Measurements from ENCODE around the gene BIN2. TPM values are rescaled to one million over a fixed set of nuclear protein-coding genes. Genes with fewer than 3 reads are reported as not detected.

BIN2 gene
- polyA plus RNA-seq, 2 of the 4 experiments (the other 2 are of a cell fraction): 0.08 to 0.57 TPM

DNA sequence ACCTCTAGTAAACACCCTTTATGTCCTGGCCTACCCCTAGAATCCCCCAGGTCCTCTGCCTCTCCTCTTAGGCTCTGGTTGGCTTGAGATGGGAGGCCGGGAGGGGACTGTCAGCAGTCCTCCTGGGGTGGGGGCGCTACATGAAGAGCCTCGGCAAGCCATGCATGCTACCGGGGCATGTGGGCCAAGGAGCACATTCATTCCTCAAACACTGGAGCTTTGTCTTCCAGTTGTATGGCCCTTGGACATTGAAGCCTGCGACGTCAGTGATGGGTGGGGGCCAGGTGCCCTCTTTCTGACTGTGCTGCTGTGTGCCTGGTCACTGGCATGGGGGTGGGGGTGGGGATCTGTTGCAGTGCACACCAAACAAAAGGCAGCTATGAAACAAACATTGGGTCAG is 38.3 kb upstream of the BIN2 start:
- no peak overlapping the region for H3K27ac ChIP-seq
- H3K4me2 ChIP-seq: no peak overlapping the region
- POLR2A ChIA-PET: no interaction called here
- CTCF ChIA-PET: interaction anchor here (0.6 to 2.4 kb wide), 13 partner anchors 8 to 185 kb away, joined by 3 to 27 read pairs (median 4); partner anchors contain the start of genes GALNT6 and SMAGP
- no peaks in the 10 kb centered on the region for H3K4me1 ChIP-seq
- FAIRE-seq (no peak), ATAC-seq (no peak), DNase-seq (ENCODE audit: low read depth in 1 of 2, low spot score in 1 of 2) (no peak)
- H3K4me3 ChIP-seq: no peak overlapping the region
- no peaks in the 10 kb centered on the region for H3K9me3 ChIP-seq
- TF ChIP-seq RARB (CRISPR knock-in tag; IDR thresholded peaks at IDR 0.05): no peak
- TF ChIP-seq, protein P1, sequence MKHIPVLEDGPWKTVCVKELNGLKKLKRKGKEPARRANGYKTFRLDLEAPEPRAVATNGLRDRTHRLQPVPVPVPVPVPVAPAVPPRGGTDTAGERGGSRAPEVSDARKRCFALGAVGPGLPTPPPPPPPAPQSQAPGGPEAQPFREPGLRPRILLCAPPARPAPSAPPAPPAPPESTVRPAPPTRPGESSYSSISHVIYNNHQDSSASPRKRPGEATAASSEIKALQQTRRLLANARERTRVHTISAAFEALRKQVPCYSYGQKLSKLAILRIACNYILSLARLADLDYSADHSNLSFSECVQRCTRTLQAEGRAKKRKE (CRISPR knock-in tag; IDR thresholded peaks at IDR 0.05; ENCODE audit: low read depth): no peak
- no peak for TF ChIP-seq TFCP2L1 (CRISPR knock-in tag; IDR thresholded peaks at IDR 0.05)
- TF ChIP-seq KDM1A (IDR thresholded peaks at IDR 0.05; ENCODE audit: low read depth): no peak
- 79% methylated on average over 6 of the region's 6 CpGs for WGBS (ENCODE audit: missing lambda C conversion rate)

DNA sequence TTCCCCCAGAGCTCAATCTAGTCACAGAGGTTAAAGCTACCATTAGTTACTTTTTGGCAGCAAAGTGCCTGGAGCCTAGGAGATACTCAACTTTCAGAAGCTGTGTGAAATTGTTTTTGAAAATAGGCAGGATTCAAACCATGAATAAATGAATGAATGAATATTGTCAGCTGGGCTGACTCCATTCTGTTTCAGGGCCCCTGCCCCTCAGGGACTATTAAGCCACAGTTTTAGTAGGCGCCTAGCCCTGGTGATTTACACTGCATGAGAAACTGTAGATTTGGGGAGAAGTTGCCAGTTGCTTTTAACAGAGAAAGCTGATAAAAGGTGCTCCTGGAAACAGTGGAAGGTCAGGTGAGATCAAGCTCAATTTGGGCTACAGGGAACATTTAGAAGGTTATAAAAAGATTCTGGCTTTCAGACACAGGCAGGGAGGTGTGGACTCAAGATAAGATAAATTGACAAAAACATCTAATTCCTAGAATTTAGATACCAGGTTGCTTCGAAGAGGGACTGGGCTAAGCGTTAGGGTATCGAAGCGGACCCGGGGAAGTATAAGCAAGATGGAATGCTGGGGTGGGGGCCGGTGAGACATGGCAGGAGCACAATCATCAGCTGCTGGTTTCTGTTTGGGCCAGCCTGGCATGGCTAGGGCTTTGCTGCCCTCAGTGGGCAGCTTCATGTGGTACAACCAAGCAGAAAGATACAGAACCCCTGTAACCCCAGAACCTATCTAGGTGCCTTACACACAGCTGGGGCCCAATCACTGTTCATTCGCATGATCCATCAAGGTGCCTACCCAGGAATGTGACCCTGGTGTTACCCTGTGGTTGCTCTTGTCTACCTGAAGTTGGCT is 37.4 kb upstream of the BIN2 start:
- Histone ChIP-seq H3K4me1 (no peaks in the 10 kb centered on the region), H3K9me3 (no peaks in the 10 kb centered on the region), H3K4me3 (no peak overlapping the region), H3K27ac (no peak overlapping the region), H3K4me2 (no peak overlapping the region)
- no peak for TF ChIP-seq CHD4 (IDR thresholded peaks at IDR 0.05; ENCODE audit: borderline replicate concordance)
- TF ChIP-seq, protein P2, sequence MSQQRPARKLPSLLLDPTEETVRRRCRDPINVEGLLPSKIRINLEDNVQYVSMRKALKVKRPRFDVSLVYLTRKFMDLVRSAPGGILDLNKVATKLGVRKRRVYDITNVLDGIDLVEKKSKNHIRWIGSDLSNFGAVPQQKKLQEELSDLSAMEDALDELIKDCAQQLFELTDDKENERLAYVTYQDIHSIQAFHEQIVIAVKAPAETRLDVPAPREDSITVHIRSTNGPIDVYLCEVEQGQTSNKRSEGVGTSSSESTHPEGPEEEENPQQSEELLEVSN (IDR thresholded peaks at IDR 0.05; ENCODE audit: borderline replicate concordance, low read depth): no peak
- TF ChIP-seq FOXS1 (CRISPR knock-in tag; IDR thresholded peaks at IDR 0.05): no peak
- no peak for TF ChIP-seq HEYL (CRISPR knock-in tag; IDR thresholded peaks at IDR 0.05)
- TF ChIP-seq KDM5A (IDR thresholded peaks at IDR 0.05): no peak
- peak; percentile 37 to 55; a peak in 3 of 5 replicates for TF ChIP-seq RAD21 (conservative IDR thresholded peaks at IDR 0.05 in 1 of 2, IDR thresholded peaks at IDR 0.05 in 1 of 2)
- no peak for TF ChIP-seq NR3C1 (IDR thresholded peaks at IDR 0.05)
- TF ChIP-seq, protein P3, sequence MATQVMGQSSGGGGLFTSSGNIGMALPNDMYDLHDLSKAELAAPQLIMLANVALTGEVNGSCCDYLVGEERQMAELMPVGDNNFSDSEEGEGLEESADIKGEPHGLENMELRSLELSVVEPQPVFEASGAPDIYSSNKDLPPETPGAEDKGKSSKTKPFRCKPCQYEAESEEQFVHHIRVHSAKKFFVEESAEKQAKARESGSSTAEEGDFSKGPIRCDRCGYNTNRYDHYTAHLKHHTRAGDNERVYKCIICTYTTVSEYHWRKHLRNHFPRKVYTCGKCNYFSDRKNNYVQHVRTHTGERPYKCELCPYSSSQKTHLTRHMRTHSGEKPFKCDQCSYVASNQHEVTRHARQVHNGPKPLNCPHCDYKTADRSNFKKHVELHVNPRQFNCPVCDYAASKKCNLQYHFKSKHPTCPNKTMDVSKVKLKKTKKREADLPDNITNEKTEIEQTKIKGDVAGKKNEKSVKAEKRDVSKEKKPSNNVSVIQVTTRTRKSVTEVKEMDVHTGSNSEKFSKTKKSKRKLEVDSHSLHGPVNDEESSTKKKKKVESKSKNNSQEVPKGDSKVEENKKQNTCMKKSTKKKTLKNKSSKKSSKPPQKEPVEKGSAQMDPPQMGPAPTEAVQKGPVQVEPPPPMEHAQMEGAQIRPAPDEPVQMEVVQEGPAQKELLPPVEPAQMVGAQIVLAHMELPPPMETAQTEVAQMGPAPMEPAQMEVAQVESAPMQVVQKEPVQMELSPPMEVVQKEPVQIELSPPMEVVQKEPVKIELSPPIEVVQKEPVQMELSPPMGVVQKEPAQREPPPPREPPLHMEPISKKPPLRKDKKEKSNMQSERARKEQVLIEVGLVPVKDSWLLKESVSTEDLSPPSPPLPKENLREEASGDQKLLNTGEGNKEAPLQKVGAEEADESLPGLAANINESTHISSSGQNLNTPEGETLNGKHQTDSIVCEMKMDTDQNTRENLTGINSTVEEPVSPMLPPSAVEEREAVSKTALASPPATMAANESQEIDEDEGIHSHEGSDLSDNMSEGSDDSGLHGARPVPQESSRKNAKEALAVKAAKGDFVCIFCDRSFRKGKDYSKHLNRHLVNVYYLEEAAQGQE (IDR thresholded peaks at IDR 0.05): no peak
- TF ChIP-seq SMC3 (IDR thresholded peaks at IDR 0.05): 0 out of 3 replicates have a peak, but pooled peaks have one; percentile 14
- TF ChIP-seq CEBPB (IDR thresholded peaks at IDR 0.05): no peak
- no peak for FAIRE-seq
- CTCF ChIA-PET: interaction anchor here (0.8 to 2.4 kb wide), 14 partner anchors 9 to 386 kb away, joined by 3 to 27 read pairs (median 4); partner anchors contain the start of genes GALNT6 and SMAGP
- POLR2A ChIA-PET: no interaction called here
- ATAC-seq: peak; percentile 51 to 75; a peak in 4 of 6 replicates
- WGBS (ENCODE audit: missing lambda C conversion rate): 71% methylated on average over 8 of the region's 8 CpGs
- no peak for DNase-seq (ENCODE audit: low read depth in 1 of 2, low spot score in 1 of 2)

DNA sequence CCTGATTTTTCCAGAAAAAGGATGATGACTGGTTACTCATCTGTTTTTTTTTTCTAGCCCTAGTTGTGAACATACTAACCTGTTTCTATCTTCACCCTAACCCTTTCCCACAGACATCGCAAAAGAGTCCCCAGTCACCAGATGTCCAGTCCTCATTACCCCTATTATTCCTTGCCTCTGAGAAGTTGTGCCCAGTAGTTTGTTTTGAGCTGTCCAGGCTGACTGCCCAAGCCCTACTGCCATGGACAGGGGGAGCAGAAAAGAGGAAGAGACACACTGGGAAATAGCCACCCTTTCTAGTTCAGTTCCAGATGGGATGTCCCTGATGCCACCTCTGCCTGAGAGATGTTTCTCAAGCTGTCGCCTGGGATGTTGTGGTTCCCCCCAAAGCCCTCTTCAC is 36.3 kb upstream of the BIN2 start:
- POLR2A ChIA-PET: no interaction called here
- CTCF ChIA-PET: interaction anchor here (0.8 to 2.4 kb wide), 6 partner anchors 9 to 61 kb away, joined by 3 to 27 read pairs (median 6); partner anchors contain the start of gene GALNT6

More for the DNA sequence above, 36.3 kb upstream of the BIN2 start:
- TF ChIP-seq TP53 (CRISPR knock-in tag; IDR thresholded peaks at IDR 0.05) (no peak), EHMT2 (IDR thresholded peaks at IDR 0.05; ENCODE audit: low read depth) (no peak), JUN (IDR thresholded peaks at IDR 0.05) (no peak)
- WGBS (ENCODE audit: missing lambda C conversion rate): 71% methylated on average over 2 of the region's 2 CpGs
- DNase-seq (ENCODE audit: low read depth in 1 of 2, low spot score in 1 of 2) (no peak), FAIRE-seq (no peak), ATAC-seq (no peak)
- Histone ChIP-seq H3K4me1 (no peaks in the 10 kb centered on the region), H3K4me2 (no peak overlapping the region), H3K27ac (no peak overlapping the region), H3K9me3 (no peaks in the 10 kb centered on the region), H3K4me3 (no peak overlapping the region)
